SK-N-SH treated with all-trans-retinoic acid at 6 μM for 48 hours (cell line): ENCODE results near the gene GID8.

Source experiments
- ARNTL ChIP-seq: fragments of 450-650 bp; formaldehyde crosslinking; IDR thresholded peaks from 2 replicates; pipeline ENCODE4 v1.5.0; 2020; ENCODE audit warnings: low read depth, mild to moderate bottlenecking, moderate library complexity, borderline replicate concordance
- BACH2 ChIP-seq: fragments of 250-450 bp; sonication (Bioruptor Pico); IDR thresholded peaks from 2 replicates; pipeline ENCODE4 v1.9.0; 2021; ENCODE audit warnings: mild to moderate bottlenecking, borderline replicate concordance
- CSDC2 ChIP-seq: fragments of 250-450 bp; sonication (Bioruptor Pico); IDR thresholded peaks from 2 replicates; pipeline ENCODE4 v1.5.0; 2020; ENCODE audit warnings: mild to moderate bottlenecking, moderate library complexity
- ESRRG ChIP-seq: fragments of 250-450 bp; sonication (Bioruptor Pico); IDR thresholded peaks from 2 replicates; pipeline ENCODE4 v1.6.1; 2021; ENCODE audit warnings: mild to moderate bottlenecking
- ISL1 ChIP-seq: fragments of 250-450 bp; sonication (Bioruptor Pico); IDR thresholded peaks from 2 replicates; pipeline ENCODE4 v2.1.2; 2022; ENCODE audit warnings: mild to moderate bottlenecking, moderate library complexity
- PATZ1 ChIP-seq: fragments of 250-450 bp; sonication (Bioruptor Pico); IDR thresholded peaks from 2 replicates; pipeline ENCODE4 v1.8.0; 2020; ENCODE audit warnings: mild to moderate bottlenecking, moderate library complexity, borderline replicate concordance
- POU6F1 ChIP-seq: fragments of 250-450 bp; sonication (Bioruptor Pico); IDR thresholded peaks from 2 replicates; pipeline ENCODE4 v1.8.0; 2021; ENCODE audit warnings: low read depth, mild to moderate bottlenecking, moderate library complexity, borderline replicate concordance
- RARB ChIP-seq: fragments of 250-450 bp; sonication (Bioruptor Pico); IDR thresholded peaks from 2 replicates; pipeline ENCODE4 v1.8.0; 2021; ENCODE audit warnings: mild to moderate bottlenecking, moderate library complexity
- TOX ChIP-seq: fragments of 250-450 bp; sonication (Bioruptor Pico); IDR thresholded peaks from 2 replicates; pipeline ENCODE4 v1.8.0; 2021; ENCODE audit warnings: mild to moderate bottlenecking, moderate library complexity, borderline replicate concordance
- ZFP3 ChIP-seq: fragments of 250-450 bp; sonication (Bioruptor Pico); IDR thresholded peaks from 2 replicates; pipeline ENCODE4 v1.5.0; 2020; ENCODE audit warnings: mild to moderate bottlenecking, moderate library complexity
- ZFP30 ChIP-seq: fragments of 450-650 bp; formaldehyde crosslinking; IDR thresholded peaks from 2 replicates; pipeline ENCODE4 v1.5.0; 2022; ENCODE audit warnings: mild to moderate bottlenecking, moderate library complexity
- ZNF565 ChIP-seq: fragments of 450-650 bp; formaldehyde crosslinking; conservative IDR thresholded peaks from 2 replicates; pipeline ENCODE4 v1.5.0; 2020; ENCODE audit warnings: low read depth, mild to moderate bottlenecking, moderate library complexity
- ZNF70 ChIP-seq: fragments of 450-650 bp; formaldehyde crosslinking; IDR thresholded peaks from 2 replicates; pipeline ENCODE4 v1.5.0; 2020; ENCODE audit warnings: mild to moderate bottlenecking, moderate library complexity
- ZNF8 ChIP-seq: fragments of 450-650 bp; formaldehyde crosslinking; IDR thresholded peaks from 2 replicates; pipeline ENCODE4 v1.5.0; 2020; ENCODE audit warnings: mild to moderate bottlenecking, moderate library complexity

GRCh38 chr20:62940875-62941274 is 2.9 kb downstream of the GID8 start:
- TF ChIP-seq ZFP3 (CRISPR knock-in tag) (no peak), POU6F1 (CRISPR knock-in tag) (no peak), RARB (CRISPR knock-in tag) (no peak), ARNTL (CRISPR knock-in tag) (no peak), ZNF70 (CRISPR knock-in tag) (no peak), PATZ1 (CRISPR knock-in tag) (no peak), TOX (no peak), ZFP30 (CRISPR knock-in tag) (no peak), ISL1 (no peak), ESRRG (CRISPR knock-in tag) (no peak), BACH2 (CRISPR knock-in tag) (no peak), CSDC2 (CRISPR knock-in tag) (no peak), ZNF565 (no peak), ZNF8 (no peak)
